Measurements from ENCODE around the gene EPHA4.

The EPHA4 gene

GRCh38 chr2:221447310-221447709 lies 124.8 kb downstream of the EPHA4 start:
- ATAC-seq (ENCODE audit: insufficient read depth, low read depth) = no peak
- H3K27ac ChIP-seq (ENCODE audit: low read length) = no peak overlapping the region
- H3K36me3 ChIP-seq (ENCODE audit: insufficient read depth, low read length) = no peaks in the 10 kb centered on the region
- H3K79me2 ChIP-seq (ENCODE audit: insufficient read depth, low read length) = no peaks in the 10 kb centered on the region
- no peak overlapping the region for H3K9ac ChIP-seq (ENCODE audit: low read depth, low read length)
- no peak overlapping the region for H3K4me3 ChIP-seq (ENCODE audit: low read depth in 1 of 2, low read length in 2 of 2)
- no peak overlapping the region for H2AFZ ChIP-seq (ENCODE audit: low read depth, low read length)
- no peaks in the 10 kb centered on the region for H3K27me3 ChIP-seq (ENCODE audit: insufficient read depth, low read length, poor library complexity)
- no peak overlapping the region for H3K4me2 ChIP-seq (ENCODE audit: insufficient read depth, low read length)
- TF ChIP-seq, protein P1, sequence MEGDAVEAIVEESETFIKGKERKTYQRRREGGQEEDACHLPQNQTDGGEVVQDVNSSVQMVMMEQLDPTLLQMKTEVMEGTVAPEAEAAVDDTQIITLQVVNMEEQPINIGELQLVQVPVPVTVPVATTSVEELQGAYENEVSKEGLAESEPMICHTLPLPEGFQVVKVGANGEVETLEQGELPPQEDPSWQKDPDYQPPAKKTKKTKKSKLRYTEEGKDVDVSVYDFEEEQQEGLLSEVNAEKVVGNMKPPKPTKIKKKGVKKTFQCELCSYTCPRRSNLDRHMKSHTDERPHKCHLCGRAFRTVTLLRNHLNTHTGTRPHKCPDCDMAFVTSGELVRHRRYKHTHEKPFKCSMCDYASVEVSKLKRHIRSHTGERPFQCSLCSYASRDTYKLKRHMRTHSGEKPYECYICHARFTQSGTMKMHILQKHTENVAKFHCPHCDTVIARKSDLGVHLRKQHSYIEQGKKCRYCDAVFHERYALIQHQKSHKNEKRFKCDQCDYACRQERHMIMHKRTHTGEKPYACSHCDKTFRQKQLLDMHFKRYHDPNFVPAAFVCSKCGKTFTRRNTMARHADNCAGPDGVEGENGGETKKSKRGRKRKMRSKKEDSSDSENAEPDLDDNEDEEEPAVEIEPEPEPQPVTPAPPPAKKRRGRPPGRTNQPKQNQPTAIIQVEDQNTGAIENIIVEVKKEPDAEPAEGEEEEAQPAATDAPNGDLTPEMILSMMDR (IDR thresholded peaks at IDR 0.05; ENCODE audit: borderline replicate concordance, extremely low read depth, low read length, poor library complexity, severe bottlenecking) = no peak
- TF ChIP-seq EZH2 (IDR thresholded peaks at IDR 0.05; ENCODE audit: borderline replicate concordance, low read depth, low read length, severe bottlenecking) = no peak
- DNase-seq = no peak
- H3K9me3 ChIP-seq (ENCODE audit: insufficient read depth, low read length, severe bottlenecking) = no peaks in the 10 kb centered on the region
- H3K4me1 ChIP-seq (ENCODE audit: insufficient read depth, low read length) = no peaks in the 10 kb centered on the region
- no peaks in the 10 kb centered on the region for H4K20me1 ChIP-seq (ENCODE audit: insufficient read depth, low read length)

GRCh38 chr2:221446140-221446539 lies 126.0 kb downstream of the EPHA4 start:
- no peaks in the 10 kb centered on the region for H3K36me3 ChIP-seq (ENCODE audit: insufficient read depth, low read length)
- no peaks in the 10 kb centered on the region for H3K79me2 ChIP-seq (ENCODE audit: insufficient read depth, low read length)
- no peak overlapping the region for H3K9ac ChIP-seq (ENCODE audit: low read depth, low read length)
- TF ChIP-seq, protein P1 (IDR thresholded peaks at IDR 0.05; ENCODE audit: borderline replicate concordance, extremely low read depth, low read length, poor library complexity, severe bottlenecking) = no peak
- TF ChIP-seq EZH2 (IDR thresholded peaks at IDR 0.05; ENCODE audit: borderline replicate concordance, low read depth, low read length, severe bottlenecking) = no peak
- no peak for ATAC-seq (ENCODE audit: insufficient read depth, low read depth)
- DNase-seq = no peak
- H3K9me3 ChIP-seq (ENCODE audit: insufficient read depth, low read length, severe bottlenecking) = no peaks in the 10 kb centered on the region
- no peak overlapping the region for H3K27ac ChIP-seq (ENCODE audit: low read length)
- no peaks in the 10 kb centered on the region for H3K27me3 ChIP-seq (ENCODE audit: insufficient read depth, low read length, poor library complexity)
- no peak overlapping the region for H3K4me3 ChIP-seq (ENCODE audit: low read depth in 1 of 2, low read length in 2 of 2)
- H3K4me2 ChIP-seq (ENCODE audit: insufficient read depth, low read length) = no peak overlapping the region
- no peaks in the 10 kb centered on the region for H4K20me1 ChIP-seq (ENCODE audit: insufficient read depth, low read length)
- no peak overlapping the region for H2AFZ ChIP-seq (ENCODE audit: low read depth, low read length)
- no peaks in the 10 kb centered on the region for H3K4me1 ChIP-seq (ENCODE audit: insufficient read depth, low read length)

DNA sequence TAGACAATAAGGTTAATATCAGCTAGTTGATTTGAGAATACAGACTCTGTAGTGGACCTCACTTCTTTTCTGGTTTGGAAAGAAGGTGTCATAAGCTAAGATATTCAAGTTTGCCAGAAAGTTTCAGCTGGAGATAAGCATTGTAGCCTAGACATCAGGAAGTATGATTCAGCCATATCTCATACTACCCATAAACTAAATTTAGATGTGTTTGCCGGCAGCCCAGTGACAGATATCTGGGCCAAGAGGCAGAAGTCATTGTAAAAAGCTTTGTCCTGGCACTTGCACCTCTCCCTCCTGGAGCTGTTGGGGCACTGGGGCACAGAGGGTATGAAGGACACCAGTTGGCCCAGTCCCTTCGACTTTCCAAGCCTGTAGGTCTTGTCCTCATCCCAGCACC lies 128.0 kb downstream of the EPHA4 start:
- no peaks in the 10 kb centered on the region for H4K20me1 ChIP-seq (ENCODE audit: insufficient read depth, low read length)
- H2AFZ ChIP-seq (ENCODE audit: low read depth, low read length) = no peak overlapping the region
- H3K36me3 ChIP-seq (ENCODE audit: insufficient read depth, low read length) = no peaks in the 10 kb centered on the region
- TF ChIP-seq, protein P1 (IDR thresholded peaks at IDR 0.05; ENCODE audit: borderline replicate concordance, extremely low read depth, low read length, poor library complexity, severe bottlenecking) = no peak
- TF ChIP-seq EZH2 (IDR thresholded peaks at IDR 0.05; ENCODE audit: borderline replicate concordance, low read depth, low read length, severe bottlenecking) = no peak
- H3K27me3 ChIP-seq (ENCODE audit: insufficient read depth, low read length, poor library complexity) = no peaks in the 10 kb centered on the region
- no peak overlapping the region for H3K9ac ChIP-seq (ENCODE audit: low read depth, low read length)
- H3K4me3 ChIP-seq (ENCODE audit: low read depth in 1 of 2, low read length in 2 of 2) = no peak overlapping the region
- H3K9me3 ChIP-seq (ENCODE audit: insufficient read depth, low read length, severe bottlenecking) = no peaks in the 10 kb centered on the region
- no peak overlapping the region for H3K27ac ChIP-seq (ENCODE audit: low read length)
- no peaks in the 10 kb centered on the region for H3K79me2 ChIP-seq (ENCODE audit: insufficient read depth, low read length)
- no peak for ATAC-seq (ENCODE audit: insufficient read depth, low read depth)
- H3K4me1 ChIP-seq (ENCODE audit: insufficient read depth, low read length) = no peaks in the 10 kb centered on the region
- no peak overlapping the region for H3K4me2 ChIP-seq (ENCODE audit: insufficient read depth, low read length)
- DNase-seq = no peak

DNA sequence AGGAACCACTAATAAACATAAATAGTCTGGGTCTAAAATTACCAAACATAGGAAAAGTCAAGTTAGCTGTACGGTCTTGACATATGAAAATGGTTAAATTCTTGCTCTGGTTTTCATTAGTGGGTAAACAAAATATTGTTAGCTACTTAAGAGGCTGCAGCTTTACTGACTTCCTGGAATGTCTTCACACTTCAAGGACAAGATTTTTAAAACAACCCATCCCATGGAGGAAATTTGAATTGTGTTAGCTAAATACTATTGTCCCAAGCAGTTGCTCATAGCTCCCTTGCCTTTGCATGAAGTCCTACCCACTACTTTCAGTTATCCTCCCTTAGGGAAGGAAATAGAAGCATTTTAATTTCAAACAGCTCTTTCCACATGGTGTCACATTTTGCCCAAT lies 128.5 kb downstream of the EPHA4 start:
- no peak overlapping the region for H3K9ac ChIP-seq (ENCODE audit: low read depth, low read length)
- no peaks in the 10 kb centered on the region for H4K20me1 ChIP-seq (ENCODE audit: insufficient read depth, low read length)
- no peaks in the 10 kb centered on the region for H3K79me2 ChIP-seq (ENCODE audit: insufficient read depth, low read length)
- H3K9me3 ChIP-seq (ENCODE audit: insufficient read depth, low read length, severe bottlenecking) = no peaks in the 10 kb centered on the region
- TF ChIP-seq EZH2 (IDR thresholded peaks at IDR 0.05; ENCODE audit: borderline replicate concordance, low read depth, low read length, severe bottlenecking) = no peak
- TF ChIP-seq, protein P1 (IDR thresholded peaks at IDR 0.05; ENCODE audit: borderline replicate concordance, extremely low read depth, low read length, poor library complexity, severe bottlenecking) = no peak
- H3K4me3 ChIP-seq (ENCODE audit: low read depth in 1 of 2, low read length in 2 of 2) = no peak overlapping the region
- H3K4me1 ChIP-seq (ENCODE audit: insufficient read depth, low read length) = no peaks in the 10 kb centered on the region
- ATAC-seq (ENCODE audit: insufficient read depth, low read depth) (no peak), DNase-seq (no peak)
- H3K27ac ChIP-seq (ENCODE audit: low read length) = no peak overlapping the region
- no peak overlapping the region for H2AFZ ChIP-seq (ENCODE audit: low read depth, low read length)
- H3K4me2 ChIP-seq (ENCODE audit: insufficient read depth, low read length) = no peak overlapping the region
- H3K36me3 ChIP-seq (ENCODE audit: insufficient read depth, low read length) = no peaks in the 10 kb centered on the region
- H3K27me3 ChIP-seq (ENCODE audit: insufficient read depth, low read length, poor library complexity) = no peaks in the 10 kb centered on the region
